PC-9 (cell line): ENCODE measurements around the gene RBMS1. TPM values are rescaled to one million over a fixed set of nuclear protein-coding genes. Genes with fewer than 3 reads are reported as not detected.

ENCODE experiments used
- BruUV-seq: library from RNA; stranded (reverse); fragments of 400-500 nt; replicated peaks from 2 replicates; lab custom pipeline; 2021; lab: Mats Ljungman, UMichigan
- CTCF ChIA-PET: fragments of 300-600 bp; sonication (Branson Sonifier 250); formaldehyde crosslinking; loops from one replicate; lab custom pipeline; 2022; ENCODE audit warnings: antibody characterized with exemption; lab: Charles Lee
- POLR2A ChIA-PET: fragments of 300-600 bp; sonication (Branson Sonifier 250); formaldehyde crosslinking; loops from one replicate; lab custom pipeline; 2022; ENCODE audit warnings: antibody characterized with exemption; ENCODE audit not compliant: unreplicated experiment; lab: Charles Lee
- DNase-seq, 2 experiments: peaks; one replicate each; pipeline versions ENCODE4 v3.0.0 to v3.0.0-alpha.2; 2015 to 2022; ENCODE audit warnings: mixed read lengths in 1 of 2
- H2AFZ ChIP-seq: fragments of 200-600 bp; sonication (generic); 2 replicates; pipeline ENCODE4 v1.8.1; 2017; ENCODE audit warnings: antibody characterized with exemption
- H3F3A ChIP-seq: fragments of 200-600 bp; sonication (generic); 2 replicates; pipeline ENCODE4 v1.8.1; 2017; ENCODE audit warnings: antibody characterized with exemption, mild to moderate bottlenecking, low read depth; ENCODE audit not compliant: insufficient read depth
- H3K27ac ChIP-seq: fragments of 200-600 bp; sonication (generic); 2 replicates; pipeline ENCODE4 v1.6.1; 2016; ENCODE audit warnings: mixed run types
- H3K27me3 ChIP-seq: fragments of 200-600 bp; sonication (generic); 2 replicates; pipeline ENCODE4 v1.6.1; 2016; ENCODE audit warnings: low read depth, mixed run types; ENCODE audit not compliant: insufficient read depth
- H3K36me3 ChIP-seq: fragments of 200-600 bp; sonication (generic); 2 replicates; pipeline ENCODE4 v1.6.1; 2016; ENCODE audit warnings: low read depth, mixed run types
- H3K4me1 ChIP-seq: fragments of 200-600 bp; sonication (generic); replicated peaks from 2 replicates; pipeline ENCODE4 v1.6.1; 2016; ENCODE audit warnings: mixed run types; ENCODE audit not compliant: insufficient read depth
- H3K4me2 ChIP-seq: fragments of 200-600 bp; sonication (generic); 2 replicates; pipeline ENCODE4 v1.6.1; 2017; ENCODE audit warnings: mixed run types
- H3K4me3 ChIP-seq: fragments of 200-600 bp; sonication (generic); 2 replicates; pipeline ENCODE4 v1.6.1; 2016; ENCODE audit warnings: mixed run types
- H3K79me2 ChIP-seq: fragments of 200-600 bp; sonication (generic); 2 replicates; pipeline ENCODE4 v1.6.1; 2017; ENCODE audit warnings: low read depth, mixed run types
- H3K9me2 ChIP-seq: fragments of 200-600 bp; sonication (generic); 2 replicates; pipeline ENCODE4 v1.8.1; 2017; ENCODE audit warnings: mild to moderate bottlenecking; ENCODE audit not compliant: insufficient read depth
- H3K9me3 ChIP-seq: fragments of 200-600 bp; sonication (generic); 2 replicates; pipeline ENCODE4 v1.8.1; 2016; ENCODE audit warnings: low read depth; ENCODE audit not compliant: insufficient read depth
- H4K20me1 ChIP-seq: fragments of 200-600 bp; sonication (generic); 2 replicates; pipeline ENCODE4 v1.8.1; 2017; ENCODE audit not compliant: insufficient read depth
- CTCF ChIP-seq: fragments of 200-600 bp; sonication (generic); conservative IDR thresholded peaks from 2 replicates; pipeline ENCODE4 v1.6.1; 2017; ENCODE audit warnings: mixed run types, antibody characterized with exemption, mild to moderate bottlenecking, moderate library complexity
- EZH2 ChIP-seq: fragments of 200-600 bp; sonication (generic); IDR thresholded peaks from 2 replicates; pipeline ENCODE4 v1.8.0; 2017; ENCODE audit warnings: antibody characterized with exemption, low read depth
- intact Hi-C: fragments of 100-400 bp; cut with micrococcal nuclease; formaldehyde crosslinking; loops from one replicate; pipeline ENCODE4 v1.10.0; 2022; ENCODE audit not compliant: unreplicated experiment
- total RNA-seq: library from RNA; stranded (reverse); gene quantifications from 2 replicates; pipeline ENCODE4 v1.2.3, GENCODE V29; 2021

Gene RBMS1
- total RNA-seq, 1 experiment from 2014 or later = 65.1 TPM

GRCh38 chr2:160277151-160277550, 216.5 kb downstream of the RBMS1 start:
- no peaks in the 10 kb centered on the region for H3K9me2 ChIP-seq
- no peaks in the 10 kb centered on the region; the same call in 1 of the 2 replicates for H3K4me1 ChIP-seq
- H3K79me2 ChIP-seq = no peaks in the 10 kb centered on the region
- no peak for DNase-seq
- no peaks in the 10 kb centered on the region for H3K9me3 ChIP-seq
- no peaks in the 10 kb centered on the region for H3K27me3 ChIP-seq
- CTCF ChIA-PET = no interaction called here
- H3K4me2 ChIP-seq = no peak overlapping the region
- peaks cover 33% of the 10 kb centered on the region; the same call in 1 of the 2 replicates for H3K36me3 ChIP-seq
- H3K4me3 ChIP-seq = no peak overlapping the region
- no peak for TF ChIP-seq CTCF
- TF ChIP-seq EZH2 = no peak
- H4K20me1 ChIP-seq = no peaks in the 10 kb centered on the region
- intact Hi-C loops = loop anchor here (10.0 kb wide), 1 partner anchor 698 kb away; no protein-coding TSS in a partner anchor
- BruUV-seq = no TSS peak
- H2AFZ ChIP-seq = no peak overlapping the region
- 0 out of 2 replicates have a peak, but pooled peaks cover 9% of the 10 kb centered on the region for H3F3A ChIP-seq
- no peak overlapping the region for H3K27ac ChIP-seq
- POLR2A ChIA-PET = no interaction called here

- POLR2A ChIA-PET = no interaction called here
Observed at GRCh38 chr2:160275656-160276055, 218.0 kb downstream of the RBMS1 start.

More at GRCh38 chr2:160275656-160276055, 218.0 kb downstream of the RBMS1 start:
- Histone ChIP-seq H4K20me1 (no peaks in the 10 kb centered on the region), H3K9me2 (no peaks in the 10 kb centered on the region), H2AFZ (no peak overlapping the region), H3K79me2 (no peaks in the 10 kb centered on the region), H3K27ac (no peak overlapping the region), H3K4me2 (no peak overlapping the region), H3K4me3 (no peak overlapping the region), H3K9me3 (no peaks in the 10 kb centered on the region), H3K27me3 (no peaks in the 10 kb centered on the region), H3F3A (peaks cover 14% of the 10 kb centered on the region; the same call in 1 of the 2 replicates), H3K36me3 (peaks cover 25% of the 10 kb centered on the region; the same call in 1 of the 2 replicates), H3K4me1 (peaks cover 7% of the 10 kb centered on the region)
- TF ChIP-seq EZH2 (no peak), CTCF (no peak)
- no peak for DNase-seq
- BruUV-seq = no TSS peak
- intact Hi-C loops = loop anchor here (10.0 kb wide), 1 partner anchor 699 kb away; no protein-coding TSS in a partner anchor
- CTCF ChIA-PET = no interaction called here
